SK-N-SH (cell line): ENCODE measurements around the gene LRMDA. TPM values are rescaled to one million over a fixed set of nuclear protein-coding genes. Genes with fewer than 3 reads are reported as not detected.

Experiments used
- CTCF ChIA-PET: fragments of 300-600, 350-600 bp; formaldehyde crosslinking; extraction: SDS; loops from one replicate; lab custom pipeline; 2021; lab: Yijun Ruan, JAX
- POLR2A ChIA-PET: fragments of 350-600 bp; sonication (Branson Sonifier 250); formaldehyde crosslinking; extraction: SDS; loops from one replicate; lab custom pipeline; 2020; ENCODE audit warnings: antibody characterized with exemption, inconsistent platforms; lab: Yijun Ruan, JAX
- DNase-seq: peaks from one replicate; pipeline ENCODE4 v3.0.0; 2012
- H2AFZ ChIP-seq: fragments of 200-600 bp; sonication (generic); 2 replicates; pipeline ENCODE4 v1.8.1; 2016; ENCODE audit warnings: antibody characterized with exemption, mild to moderate bottlenecking, low read depth
- H3F3A ChIP-seq: fragments of 200-600 bp; sonication (generic); replicated peaks from 2 replicates; pipeline ENCODE3; 2016; ENCODE audit warnings: antibody characterized with exemption, mild to moderate bottlenecking; ENCODE audit not compliant: insufficient read depth
- H3K27ac ChIP-seq, 2 experiments: fragments of 200-500 bp in 1 of 2; fragments of 200-600 bp in 1 of 2; sonication (Bioruptor generic) in 1 of 2; sonication (generic), shearing (Covaris generic) in 1 of 2; 2 replicates each; pipeline versions ENCODE4 v1.5.1 to v1.6.1; 2014 to 2016; ENCODE audit warnings: low read depth in 2 of 2, inconsistent platforms in 1 of 2, low read length in 1 of 2, mild to moderate bottlenecking in 1 of 2, mixed read lengths in 1 of 2
- H3K27me3 ChIP-seq: fragments of 200-600 bp; sonication (generic), shearing (Covaris generic); 2 replicates; pipeline ENCODE4 v1.6.1; 2016; ENCODE audit warnings: mixed run types; ENCODE audit not compliant: insufficient read depth
- H3K36me3 ChIP-seq, 2 experiments: fragments of 200-500 bp in 1 of 2; fragments of 200-600 bp in 1 of 2; sonication (Bioruptor generic) in 1 of 2; sonication (generic) in 1 of 2; replicated peaks in 1 of 2; 2 replicates each; pipeline versions ENCODE3 to v1.5.1; 2014 to 2016; ENCODE audit warnings: low read length in 1 of 2, mild to moderate bottlenecking in 1 of 2; ENCODE audit not compliant: insufficient read depth in 2 of 2, control insufficient read depth in 1 of 2
- H3K4me1 ChIP-seq, 2 experiments: fragments of 200-500 bp in 1 of 2; fragments of 200-600 bp in 1 of 2; sonication (Bioruptor generic) in 1 of 2; sonication (generic), shearing (Covaris generic) in 1 of 2; 2 replicates each; pipeline versions ENCODE4 v1.5.1 to v1.6.1; 2014 to 2016; ENCODE audit warnings: low read depth in 1 of 2, low read length in 1 of 2, mixed run types in 1 of 2; ENCODE audit not compliant: insufficient read depth in 2 of 2, control insufficient read depth in 1 of 2
- H3K4me2 ChIP-seq: fragments of 200-600 bp; sonication (generic), shearing (Covaris generic); 2 replicates; pipeline ENCODE4 v1.6.1; 2017; ENCODE audit warnings: mixed run types
- H3K4me3 ChIP-seq, 2 experiments: fragments of 200-500 bp in 1 of 2; fragments of 200-600 bp in 1 of 2; sonication (Bioruptor generic) in 1 of 2; sonication (generic), shearing (Covaris generic) in 1 of 2; 2 replicates each; pipeline versions ENCODE4 v1.5.1 to v1.8.1; 2014 to 2016; ENCODE audit warnings: low read depth in 2 of 2, inconsistent platforms in 1 of 2, low read length in 1 of 2, mild to moderate bottlenecking in 1 of 2, mixed read lengths in 1 of 2, moderate library complexity in 1 of 2
- H3K79me2 ChIP-seq: fragments of 200-600 bp; sonication (generic); 2 replicates; pipeline ENCODE4 v1.8.1; 2017; ENCODE audit warnings: mild to moderate bottlenecking; ENCODE audit not compliant: insufficient read depth
- H3K9ac ChIP-seq: fragments of 200-600 bp; sonication (generic); 2 replicates; pipeline ENCODE4 v1.6.1; 2017; ENCODE audit warnings: mixed run types
- H3K9me2 ChIP-seq: fragments of 200-600 bp; sonication (generic); 2 replicates; pipeline ENCODE4 v1.6.1; 2017; ENCODE audit warnings: mixed run types
- H3K9me3 ChIP-seq: fragments of 200-600 bp; sonication (generic); 2 replicates; pipeline ENCODE4 v1.6.1; 2017; ENCODE audit warnings: mixed run types, mild to moderate bottlenecking, moderate library complexity
- H4K20me1 ChIP-seq: fragments of 200-600 bp; sonication (generic); 2 replicates; pipeline ENCODE4 v1.6.1; 2017; ENCODE audit warnings: mild to moderate bottlenecking, mixed run types; ENCODE audit not compliant: insufficient read depth
- CTCF ChIP-seq: fragments of 200-600 bp; sonication (generic); IDR thresholded peaks from 2 replicates; pipeline ENCODE4 v1.6.1; 2017; ENCODE audit warnings: antibody characterized with exemption, mild to moderate bottlenecking, moderate library complexity
- EP300 ChIP-seq, 2 experiments: IDR thresholded peaks; 2 replicates each; pipeline versions ENCODE4 v1.4.0 to v1.6.1; 2012; ENCODE audit warnings: borderline replicate concordance in 1 of 2, low read depth in 1 of 2, low read length in 1 of 2
- EZH2phosphoT487 ChIP-seq: fragments of 200-600 bp; sonication (generic); IDR thresholded peaks from 2 replicates; pipeline ENCODE4 v1.6.1; 2017; ENCODE audit warnings: low read depth, mixed run types, mild to moderate bottlenecking, antibody characterized with exemption, moderate library complexity, borderline replicate concordance
- FOXJ3 ChIP-seq: sonication (generic); formaldehyde crosslinking; IDR thresholded peaks from 2 replicates; pipeline ENCODE4 v1.5.1; 2020; ENCODE audit warnings: mild to moderate bottlenecking, missing genetic modification reagents
- FOXM1 ChIP-seq: IDR thresholded peaks from 2 replicates; pipeline ENCODE4 v1.4.0; 2012; ENCODE audit warnings: low read depth, mild to moderate bottlenecking
- GABPA ChIP-seq: IDR thresholded peaks from 2 replicates; pipeline ENCODE4 v1.4.0; 2012; ENCODE audit warnings: low read depth, mild to moderate bottlenecking
- GATA2 ChIP-seq: sonication (generic); formaldehyde crosslinking; IDR thresholded peaks from 2 replicates; pipeline ENCODE4 v1.5.0; 2020; ENCODE audit warnings: mild to moderate bottlenecking, missing genetic modification reagents
- MAX ChIP-seq: IDR thresholded peaks from 2 replicates; pipeline ENCODE4 v1.4.0; 2012; ENCODE audit warnings: low read depth
- MEF2A ChIP-seq: IDR thresholded peaks from 2 replicates; pipeline ENCODE4 v1.4.0; 2012; ENCODE audit warnings: low read depth, borderline replicate concordance
- NFIC ChIP-seq: IDR thresholded peaks from 2 replicates; pipeline ENCODE4 v1.4.0; 2012; ENCODE audit warnings: borderline replicate concordance
- NRF1 ChIP-seq: IDR thresholded peaks from 2 replicates; pipeline ENCODE4 v1.6.1; 2012; ENCODE audit warnings: low read depth, mild to moderate bottlenecking, low read length
- SMC3 ChIP-seq: IDR thresholded peaks from 2 replicates; pipeline ENCODE4 v1.6.1; 2012; ENCODE audit warnings: low read depth, low read length, improper control_type of control experiment
- TAF1 ChIP-seq: IDR thresholded peaks from 2 replicates; pipeline ENCODE4 v1.6.1; 2012; ENCODE audit warnings: low read depth, mild to moderate bottlenecking, low read length, moderate library complexity, borderline replicate concordance
- TEAD4 ChIP-seq: IDR thresholded peaks from 2 replicates; pipeline ENCODE4 v1.4.0; 2012; ENCODE audit warnings: mild to moderate bottlenecking, borderline replicate concordance; ENCODE audit not compliant: insufficient read depth
- USF2 ChIP-seq: fragments of 150-350 bp; IDR thresholded peaks from 2 replicates; pipeline ENCODE4 v1.6.1; 2017; ENCODE audit warnings: antibody characterized with exemption, low read length, low read depth, borderline replicate concordance
- ZBTB33 ChIP-seq: IDR thresholded peaks from 2 replicates; pipeline ENCODE4 v1.4.0; 2012; ENCODE audit warnings: low read depth, borderline replicate concordance
- WGBS: methylation state at CpG from one replicate; pipeline ENCODE4 v1.1.6; 2017; ENCODE audit warnings: low lambda C conversion rate; 5-methylcytosine and 5-hydroxymethylcytosine counted together
- polyA plus RNA-seq, 3 experiments: library from polyadenylated mRNA; depleted of rRNA; stranded (reverse); fragments of >200 nt; gene quantifications; 2 replicates each; pipeline ENCODE4 v1.2.3, GENCODE V29; 2012

Gene LRMDA
- polyA plus RNA-seq, 1 of the 3 experiments (the other 2 are of a cell fraction) = 0.95 TPM

- Histone ChIP-seq H3K4me1 (peaks cover 7 to 29% of the 10 kb centered on the region in 2 experiments; a peak in 2 of 4 replicates), H3K79me2 (no peaks in the 10 kb centered on the region), H3K9me2 (no peaks in the 10 kb centered on the region), H3K4me3 (no peak overlapping the region), H3K9ac (no peak overlapping the region), H3K27me3 (no peaks in the 10 kb centered on the region), H3K9me3 (no peaks in the 10 kb centered on the region), H2AFZ (no peak overlapping the region), H3K27ac (peak overlapping the region in 1 of 2 experiments; percentile 98; a peak in 2 of 4 replicates), H3F3A (peaks cover 21% of the 10 kb centered on the region), H4K20me1 (no peaks in the 10 kb centered on the region), H3K4me2 (no peak overlapping the region), H3K36me3 (no peaks in the 10 kb centered on the region)
- ChIA-PET POLR2A (interaction anchor here (0.6 to 2.0 kb wide), 2 partner anchors 29 to 343 kb away, joined by 3 to 10 read pairs; no protein-coding TSS in a partner anchor), CTCF (interaction anchor here (1.6 to 2.3 kb wide), 3 partner anchors 529 to 803 kb away, joined by 3 to 6 read pairs (median 4); no protein-coding TSS in a partner anchor)
- TF ChIP-seq TAF1 (no peak), FOXJ3 (CRISPR knock-in tag) (no peak), USF2 (no peak), SMC3 (no peak), EP300 (IDR thresholded peaks at IDR 0.05; ENCODE audit: borderline replicate concordance in 1 of 2, low read depth in 1 of 2, low read length in 1 of 2) (no peak), ZBTB33 (no peak), GABPA (no peak), NRF1 (no peak), FOXM1 (no peak), MEF2A (no peak), NFIC (no peak), TEAD4 (no peak), EZH2phosphoT487 (no peak), GATA2 (CRISPR knock-in tag) (no peak), MAX (no peak), CTCF (no peak)
- DNase-seq = no peak
- WGBS = 89% methylated on average over 4 of the region's 4 CpGs
Observed at GRCh38 chr10:75506930-75507329, 75.5 kb downstream of the LRMDA start.
